ENCODE results near the gene MICU1. TPM values are rescaled to one million over a fixed set of nuclear protein-coding genes. Genes with fewer than 3 reads are reported as not detected.
A peak's percentile ranks its signal among the peaks of the same experiment; 100 is the strongest.
"Not testable (repeated sequence)": the region's sequence is repeated elsewhere in the genome, so short reads cannot be mapped to it uniquely, and the experiment has no call there.

Gene MICU1
- total and polyA plus RNA-seq, 2 of the 13 experiments (the other 11 are each of a cell fraction or from before 2014, with no cell fraction given) = 32.5 to 56.1 TPM

GRCh38 chr10:72325243-72326175 lies 300.4 kb downstream of the MICU1 start:
- H4K20me1 ChIP-seq (ENCODE audit: insufficient read depth, low read length); ATAC-seq; DNase-seq (ENCODE audit: low spot score); CTCF ChIA-PET (ENCODE audit: low intra/inter-chr PET ratio, low total read pairs); H3K36me3 ChIP-seq (replicated peaks in 1 of 2; ENCODE audit: control insufficient read depth in 1 of 2, insufficient read depth in 2 of 2, low read length in 2 of 2); H3K79me2 ChIP-seq (ENCODE audit: insufficient read depth, low read length); FAIRE-seq; BruUV-seq (replicated peaks); H3K27me3 ChIP-seq (ENCODE audit: control insufficient read depth in 1 of 2, insufficient read depth in 2 of 2, low read length in 2 of 2); H3K9me3 ChIP-seq (ENCODE audit: low read length): not testable (repeated sequence)
- intact Hi-C loops (cut with micrococcal nuclease; ENCODE audit: unreplicated experiment) = loop anchor here (10.0 kb wide), 1 partner anchor 101 kb away; no protein-coding TSS in a partner anchor
- peak overlapping the region; percentile 43; the same call in 1 of the 2 replicates for H3K9ac ChIP-seq (ENCODE audit: insufficient read depth, low read depth, low read length)
- peak overlapping the region; percentile 40 for H2AFZ ChIP-seq (ENCODE audit: low read length)
- H3K4me2 ChIP-seq (ENCODE audit: low read depth, low read length) = peak overlapping the region; percentile 53
- WGBS (ENCODE audit: low lambda C conversion rate) = 95% methylated on average over 8 of the region's 49 CpGs
- in situ Hi-C loops (cut with HindIII; ENCODE audit: extremely low pct_ligation_motif_present, low pct_unique_long_range_greater_than_20kb) = loop anchor here (5.0 to 25.0 kb wide), 2 partner anchors 48 to 238 kb away; partner anchors contain the start of gene SPOCK2
- peak overlapping the region in 2 of 3 experiments; percentile 2 to 40; a peak in 1 of 6 replicates for H3K4me3 ChIP-seq (replicated peaks in 1 of 3; ENCODE audit: insufficient read depth in 1 of 3, low read depth in 2 of 3, low read length in 3 of 3)
- POLR2A ChIA-PET = interaction anchor here (0.6 to 5.4 kb wide), 7 partner anchors 10 to 363 kb away, joined by 3 to 80 read pairs (median 3); partner anchors contain the start of gene DDIT4
- H3K27ac ChIP-seq (ENCODE audit: extremely low read length, insufficient read depth, low read length) = peak overlapping the region; percentile 55
- peaks cover 90% of the 10 kb centered on the region for H3K4me1 ChIP-seq (ENCODE audit: insufficient read depth, low read length)
- TF ChIP-seq CEBPB (IDR thresholded peaks at IDR 0.05; ENCODE audit: borderline replicate concordance, low read depth, low read length) (peak; percentile 20; the same call in 1 of the 2 replicates), TFAP4 (IDR thresholded peaks at IDR 0.05; ENCODE audit: borderline replicate concordance, low read depth) (peak; percentile 17; the same call in 1 of the 2 replicates), RARA (CRISPR knock-in tag; IDR thresholded peaks at IDR 0.05) (peak; percentile 53; the same call in 1 of the 2 replicates), ZBTB38 (CRISPR knock-in tag; IDR thresholded peaks at IDR 0.05) (peak; percentile 12; the same call in 1 of the 2 replicates), ZNF687 (CRISPR knock-in tag; IDR thresholded peaks at IDR 0.05) (peak; percentile 47; the same call in 1 of the 2 replicates), RXRA (CRISPR knock-in tag; IDR thresholded peaks at IDR 0.05) (peak; percentile 57; the same call in 1 of the 2 replicates), ZNF281 (CRISPR knock-in tag; IDR thresholded peaks at IDR 0.05; ENCODE audit: borderline replicate concordance) (peak; percentile 31; the same call in 1 of the 2 replicates), ZNF7 (CRISPR knock-in tag; IDR thresholded peaks at IDR 0.05) (0 out of 2 replicates have a peak, but pooled peaks have one; percentile 7), ARID5B (CRISPR knock-in tag; IDR thresholded peaks at IDR 0.05) (peak; percentile 38; the same call in 1 of the 2 replicates)

Measured in HepG2 (cell line).